SK-N-SH (cell line): ENCODE data around the gene FZR1. TPM values are rescaled to one million over a fixed set of nuclear protein-coding genes. Genes with fewer than 3 reads are reported as not detected.

Experiments used
- CTCF ChIA-PET: fragments of 300-600, 350-600 bp; formaldehyde crosslinking; extraction: SDS; loops from one replicate; lab custom pipeline; 2021; lab: Yijun Ruan, JAX
- POLR2A ChIA-PET: fragments of 350-600 bp; sonication (Branson Sonifier 250); formaldehyde crosslinking; extraction: SDS; loops from one replicate; lab custom pipeline; 2020; ENCODE audit warnings: antibody characterized with exemption, inconsistent platforms; lab: Yijun Ruan, JAX
- DNase-seq: peaks from one replicate; pipeline ENCODE4 v3.0.0; 2012
- H2AFZ ChIP-seq: fragments of 200-600 bp; sonication (generic); 2 replicates; pipeline ENCODE4 v1.8.1; 2016; ENCODE audit warnings: antibody characterized with exemption, mild to moderate bottlenecking, low read depth
- H3F3A ChIP-seq: fragments of 200-600 bp; sonication (generic); replicated peaks from 2 replicates; pipeline ENCODE3; 2016; ENCODE audit warnings: antibody characterized with exemption, mild to moderate bottlenecking; ENCODE audit not compliant: insufficient read depth
- H3K27ac ChIP-seq, 2 experiments: fragments of 200-500 bp in 1 of 2; fragments of 200-600 bp in 1 of 2; sonication (Bioruptor generic) in 1 of 2; sonication (generic), shearing (Covaris generic) in 1 of 2; 2 replicates each; pipeline versions ENCODE4 v1.5.1 to v1.6.1; 2014 to 2016; ENCODE audit warnings: low read depth in 2 of 2, inconsistent platforms in 1 of 2, low read length in 1 of 2, mild to moderate bottlenecking in 1 of 2, mixed read lengths in 1 of 2
- H3K27me3 ChIP-seq: fragments of 200-600 bp; sonication (generic), shearing (Covaris generic); 2 replicates; pipeline ENCODE4 v1.6.1; 2016; ENCODE audit warnings: mixed run types; ENCODE audit not compliant: insufficient read depth
- H3K36me3 ChIP-seq, 2 experiments: fragments of 200-500 bp in 1 of 2; fragments of 200-600 bp in 1 of 2; sonication (Bioruptor generic) in 1 of 2; sonication (generic) in 1 of 2; replicated peaks in 1 of 2; 2 replicates each; pipeline versions ENCODE3 to v1.5.1; 2014 to 2016; ENCODE audit warnings: low read length in 1 of 2, mild to moderate bottlenecking in 1 of 2; ENCODE audit not compliant: insufficient read depth in 2 of 2, control insufficient read depth in 1 of 2
- H3K4me1 ChIP-seq, 2 experiments: fragments of 200-500 bp in 1 of 2; fragments of 200-600 bp in 1 of 2; sonication (Bioruptor generic) in 1 of 2; sonication (generic), shearing (Covaris generic) in 1 of 2; 2 replicates each; pipeline versions ENCODE4 v1.5.1 to v1.6.1; 2014 to 2016; ENCODE audit warnings: low read depth in 1 of 2, low read length in 1 of 2, mixed run types in 1 of 2; ENCODE audit not compliant: insufficient read depth in 2 of 2, control insufficient read depth in 1 of 2
- H3K4me2 ChIP-seq: fragments of 200-600 bp; sonication (generic), shearing (Covaris generic); 2 replicates; pipeline ENCODE4 v1.6.1; 2017; ENCODE audit warnings: mixed run types
- H3K4me3 ChIP-seq, 2 experiments: fragments of 200-500 bp in 1 of 2; fragments of 200-600 bp in 1 of 2; sonication (Bioruptor generic) in 1 of 2; sonication (generic), shearing (Covaris generic) in 1 of 2; 2 replicates each; pipeline versions ENCODE4 v1.5.1 to v1.8.1; 2014 to 2016; ENCODE audit warnings: low read depth in 2 of 2, inconsistent platforms in 1 of 2, low read length in 1 of 2, mild to moderate bottlenecking in 1 of 2, mixed read lengths in 1 of 2, moderate library complexity in 1 of 2
- H3K79me2 ChIP-seq: fragments of 200-600 bp; sonication (generic); 2 replicates; pipeline ENCODE4 v1.8.1; 2017; ENCODE audit warnings: mild to moderate bottlenecking; ENCODE audit not compliant: insufficient read depth
- H3K9ac ChIP-seq: fragments of 200-600 bp; sonication (generic); 2 replicates; pipeline ENCODE4 v1.6.1; 2017; ENCODE audit warnings: mixed run types
- H3K9me2 ChIP-seq: fragments of 200-600 bp; sonication (generic); 2 replicates; pipeline ENCODE4 v1.6.1; 2017; ENCODE audit warnings: mixed run types
- H3K9me3 ChIP-seq: fragments of 200-600 bp; sonication (generic); 2 replicates; pipeline ENCODE4 v1.6.1; 2017; ENCODE audit warnings: mixed run types, mild to moderate bottlenecking, moderate library complexity
- H4K20me1 ChIP-seq: fragments of 200-600 bp; sonication (generic); 2 replicates; pipeline ENCODE4 v1.6.1; 2017; ENCODE audit warnings: mild to moderate bottlenecking, mixed run types; ENCODE audit not compliant: insufficient read depth
- EP300 ChIP-seq, 2 experiments: IDR thresholded peaks; 2 replicates each; pipeline versions ENCODE4 v1.4.0 to v1.6.1; 2012; ENCODE audit warnings: borderline replicate concordance in 1 of 2, low read depth in 1 of 2, low read length in 1 of 2
- EZH2phosphoT487 ChIP-seq: fragments of 200-600 bp; sonication (generic); IDR thresholded peaks from 2 replicates; pipeline ENCODE4 v1.6.1; 2017; ENCODE audit warnings: low read depth, mixed run types, mild to moderate bottlenecking, antibody characterized with exemption, moderate library complexity, borderline replicate concordance
- JUND ChIP-seq: IDR thresholded peaks from 2 replicates; pipeline ENCODE4 v1.4.0; 2012
- NRF1 ChIP-seq: IDR thresholded peaks from 2 replicates; pipeline ENCODE4 v1.6.1; 2012; ENCODE audit warnings: low read depth, mild to moderate bottlenecking, low read length
- SMC3 ChIP-seq: IDR thresholded peaks from 2 replicates; pipeline ENCODE4 v1.6.1; 2012; ENCODE audit warnings: low read depth, low read length, improper control_type of control experiment
- TEAD4 ChIP-seq: IDR thresholded peaks from 2 replicates; pipeline ENCODE4 v1.4.0; 2012; ENCODE audit warnings: mild to moderate bottlenecking, borderline replicate concordance; ENCODE audit not compliant: insufficient read depth
- WGBS: methylation state at CpG from one replicate; pipeline ENCODE4 v1.1.6; 2017; ENCODE audit warnings: low lambda C conversion rate; 5-methylcytosine and 5-hydroxymethylcytosine counted together
- polyA plus RNA-seq, 3 experiments: library from polyadenylated mRNA; depleted of rRNA; stranded (reverse); fragments of >200 nt; gene quantifications; 2 replicates each; pipeline ENCODE4 v1.2.3, GENCODE V29; 2012
- TF ChIP-seq, protein P1 (sequence below): IDR thresholded peaks from 2 replicates; pipeline ENCODE4; 2012
- TF ChIP-seq, protein P2 (sequence below): IDR thresholded peaks from 2 replicates; pipeline ENCODE4 v1.4.0; 2012; ENCODE audit warnings: low read depth, borderline replicate concordance
- TF ChIP-seq, protein P3 (sequence below): fragments of 150-350 bp; IDR thresholded peaks from 2 replicates; pipeline ENCODE4 v1.6.1; 2017; ENCODE audit warnings: antibody characterized with exemption, low read length, low read depth, borderline replicate concordance
- TF ChIP-seq, protein P4 (sequence below): IDR thresholded peaks from 2 replicates; pipeline ENCODE4 v1.4.0; 2012; ENCODE audit warnings: low read depth
- TF ChIP-seq, protein P5 (sequence below): fragments of 200-600 bp; sonication (generic); IDR thresholded peaks from 2 replicates; pipeline ENCODE4 v1.6.1; 2017; ENCODE audit warnings: antibody characterized with exemption, mild to moderate bottlenecking, moderate library complexity

Gene FZR1
- polyA plus RNA-seq, 1 of the 3 experiments (the other 2 are of a cell fraction), result 36.3 TPM

DNA sequence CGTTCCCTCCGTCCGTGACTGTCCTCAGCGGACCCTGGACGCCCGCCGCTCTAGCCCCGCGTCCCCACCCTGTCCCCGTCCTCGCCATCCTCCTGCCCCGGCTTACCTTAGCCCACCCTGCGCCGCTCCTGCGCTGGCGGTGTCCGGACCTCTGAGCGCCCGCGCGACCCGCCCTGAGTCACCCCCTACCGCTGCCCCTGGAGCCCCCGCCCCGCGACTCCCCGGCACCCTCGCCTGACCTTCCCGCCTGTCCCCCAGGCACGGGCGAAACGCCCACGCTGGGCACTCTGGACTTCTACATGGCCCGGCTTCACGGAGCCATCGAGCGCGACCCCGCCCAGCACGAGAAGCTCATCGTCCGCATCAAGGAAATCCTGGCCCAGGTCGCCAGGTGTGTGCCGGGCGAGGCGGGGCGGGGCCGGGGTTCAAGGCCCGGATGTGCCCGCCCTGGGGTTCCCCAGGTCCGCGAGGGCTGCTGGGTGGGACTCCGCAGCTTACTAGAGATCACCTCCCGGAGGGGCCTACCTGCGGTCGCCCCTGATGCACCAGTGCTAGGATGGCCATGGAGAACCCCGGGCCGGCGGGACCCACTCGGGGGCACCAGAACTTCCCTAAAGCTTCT lies 71.7 kb downstream of the FZR1 start:
- POLR2A ChIA-PET, result interaction anchor here (0.7 kb wide), 1 partner anchor 17 kb away, joined by 3 read pairs; no protein-coding TSS in a partner anchor
- Histone ChIP-seq H4K20me1 (peaks cover 4% of the 10 kb centered on the region; the same call in 1 of the 2 replicates), H3K9ac (no peak overlapping the region), H3K27me3 (no peaks in the 10 kb centered on the region), H3K9me2 (no peaks in the 10 kb centered on the region), H3K4me3 (no peak overlapping the region), H3K36me3 (peaks cover 6 to 13% of the 10 kb centered on the region in 2 experiments), H3K4me2 (no peak overlapping the region), H3F3A (peaks cover 31% of the 10 kb centered on the region), H3K9me3 (no peaks in the 10 kb centered on the region), H3K4me1 (peaks cover 2 to 7% of the 10 kb centered on the region in 2 experiments; a peak in 2 of 4 replicates), H2AFZ (no peak overlapping the region), H3K27ac (no peak overlapping the region), H3K79me2 (peaks cover 9% of the 10 kb centered on the region)
- CTCF ChIA-PET, result interaction anchor here (1.0 to 5.8 kb wide), 3 partner anchors 8 to 41 kb away, joined by 3 to 38 read pairs (median 4); partner anchors contain the start of gene GIPC3
- DNase-seq, result peak; percentile 25
- WGBS, result 99% methylated on average over 46 of the region's 60 CpGs
- TF ChIP-seq, protein P1, sequence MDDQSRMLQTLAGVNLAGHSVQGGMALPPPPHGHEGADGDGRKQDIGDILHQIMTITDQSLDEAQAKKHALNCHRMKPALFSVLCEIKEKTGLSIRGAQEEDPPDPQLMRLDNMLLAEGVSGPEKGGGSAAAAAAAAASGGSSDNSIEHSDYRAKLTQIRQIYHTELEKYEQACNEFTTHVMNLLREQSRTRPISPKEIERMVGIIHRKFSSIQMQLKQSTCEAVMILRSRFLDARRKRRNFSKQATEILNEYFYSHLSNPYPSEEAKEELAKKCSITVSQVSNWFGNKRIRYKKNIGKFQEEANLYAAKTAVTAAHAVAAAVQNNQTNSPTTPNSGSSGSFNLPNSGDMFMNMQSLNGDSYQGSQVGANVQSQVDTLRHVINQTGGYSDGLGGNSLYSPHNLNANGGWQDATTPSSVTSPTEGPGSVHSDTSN, result no peak
- no peak for TF ChIP-seq NRF1
- no peak for TF ChIP-seq SMC3
- TF ChIP-seq, protein P2, sequence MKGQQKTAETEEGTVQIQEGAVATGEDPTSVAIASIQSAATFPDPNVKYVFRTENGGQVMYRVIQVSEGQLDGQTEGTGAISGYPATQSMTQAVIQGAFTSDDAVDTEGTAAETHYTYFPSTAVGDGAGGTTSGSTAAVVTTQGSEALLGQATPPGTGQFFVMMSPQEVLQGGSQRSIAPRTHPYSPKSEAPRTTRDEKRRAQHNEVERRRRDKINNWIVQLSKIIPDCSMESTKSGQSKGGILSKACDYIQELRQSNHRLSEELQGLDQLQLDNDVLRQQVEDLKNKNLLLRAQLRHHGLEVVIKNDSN, result no peak
- no peak for TF ChIP-seq EZH2phosphoT487
- TF ChIP-seq, protein P3, sequence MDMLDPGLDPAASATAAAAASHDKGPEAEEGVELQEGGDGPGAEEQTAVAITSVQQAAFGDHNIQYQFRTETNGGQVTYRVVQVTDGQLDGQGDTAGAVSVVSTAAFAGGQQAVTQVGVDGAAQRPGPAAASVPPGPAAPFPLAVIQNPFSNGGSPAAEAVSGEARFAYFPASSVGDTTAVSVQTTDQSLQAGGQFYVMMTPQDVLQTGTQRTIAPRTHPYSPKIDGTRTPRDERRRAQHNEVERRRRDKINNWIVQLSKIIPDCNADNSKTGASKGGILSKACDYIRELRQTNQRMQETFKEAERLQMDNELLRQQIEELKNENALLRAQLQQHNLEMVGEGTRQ, result no peak
- TF ChIP-seq, protein P4, sequence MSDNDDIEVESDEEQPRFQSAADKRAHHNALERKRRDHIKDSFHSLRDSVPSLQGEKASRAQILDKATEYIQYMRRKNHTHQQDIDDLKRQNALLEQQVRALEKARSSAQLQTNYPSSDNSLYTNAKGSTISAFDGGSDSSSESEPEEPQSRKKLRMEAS, result no peak
- TF ChIP-seq TEAD4, result no peak
- no peak for TF ChIP-seq EP300 (IDR thresholded peaks at IDR 0.05; ENCODE audit: borderline replicate concordance in 1 of 2, low read depth in 1 of 2, low read length in 1 of 2)
- TF ChIP-seq, protein P5, sequence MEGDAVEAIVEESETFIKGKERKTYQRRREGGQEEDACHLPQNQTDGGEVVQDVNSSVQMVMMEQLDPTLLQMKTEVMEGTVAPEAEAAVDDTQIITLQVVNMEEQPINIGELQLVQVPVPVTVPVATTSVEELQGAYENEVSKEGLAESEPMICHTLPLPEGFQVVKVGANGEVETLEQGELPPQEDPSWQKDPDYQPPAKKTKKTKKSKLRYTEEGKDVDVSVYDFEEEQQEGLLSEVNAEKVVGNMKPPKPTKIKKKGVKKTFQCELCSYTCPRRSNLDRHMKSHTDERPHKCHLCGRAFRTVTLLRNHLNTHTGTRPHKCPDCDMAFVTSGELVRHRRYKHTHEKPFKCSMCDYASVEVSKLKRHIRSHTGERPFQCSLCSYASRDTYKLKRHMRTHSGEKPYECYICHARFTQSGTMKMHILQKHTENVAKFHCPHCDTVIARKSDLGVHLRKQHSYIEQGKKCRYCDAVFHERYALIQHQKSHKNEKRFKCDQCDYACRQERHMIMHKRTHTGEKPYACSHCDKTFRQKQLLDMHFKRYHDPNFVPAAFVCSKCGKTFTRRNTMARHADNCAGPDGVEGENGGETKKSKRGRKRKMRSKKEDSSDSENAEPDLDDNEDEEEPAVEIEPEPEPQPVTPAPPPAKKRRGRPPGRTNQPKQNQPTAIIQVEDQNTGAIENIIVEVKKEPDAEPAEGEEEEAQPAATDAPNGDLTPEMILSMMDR, result no peak
- TF ChIP-seq JUND, result no peak
